Measurements from ENCODE around the gene MAP3K1. TPM values are rescaled to one million over a fixed set of nuclear protein-coding genes. Genes with fewer than 3 reads are reported as not detected.

Gene MAP3K1
- total RNA-seq, 4 donors from 2014 or later = 19.4 to 26.3 (median 19.7) TPM

DNA sequence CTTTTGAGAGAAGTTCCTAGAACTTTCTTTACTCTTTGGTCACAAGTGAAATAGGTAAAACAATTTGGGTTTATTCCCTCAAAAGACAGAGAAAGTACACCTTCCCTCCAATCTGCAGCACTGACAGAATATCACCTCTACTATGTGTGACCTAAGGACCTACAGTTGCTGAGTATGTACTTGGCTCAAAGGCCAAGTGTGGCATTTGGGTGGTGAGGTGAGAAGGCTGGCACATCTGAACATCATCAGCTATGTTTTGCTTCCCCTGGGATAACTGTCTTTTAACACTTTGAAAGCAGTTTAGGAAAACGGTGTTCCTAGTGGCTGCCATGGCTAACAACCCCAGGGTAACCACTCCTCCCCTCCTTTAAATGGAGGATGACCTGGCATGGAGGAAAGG lies 119.0 kb downstream of the MAP3K1 start:
- TF ChIP-seq, protein P1, sequence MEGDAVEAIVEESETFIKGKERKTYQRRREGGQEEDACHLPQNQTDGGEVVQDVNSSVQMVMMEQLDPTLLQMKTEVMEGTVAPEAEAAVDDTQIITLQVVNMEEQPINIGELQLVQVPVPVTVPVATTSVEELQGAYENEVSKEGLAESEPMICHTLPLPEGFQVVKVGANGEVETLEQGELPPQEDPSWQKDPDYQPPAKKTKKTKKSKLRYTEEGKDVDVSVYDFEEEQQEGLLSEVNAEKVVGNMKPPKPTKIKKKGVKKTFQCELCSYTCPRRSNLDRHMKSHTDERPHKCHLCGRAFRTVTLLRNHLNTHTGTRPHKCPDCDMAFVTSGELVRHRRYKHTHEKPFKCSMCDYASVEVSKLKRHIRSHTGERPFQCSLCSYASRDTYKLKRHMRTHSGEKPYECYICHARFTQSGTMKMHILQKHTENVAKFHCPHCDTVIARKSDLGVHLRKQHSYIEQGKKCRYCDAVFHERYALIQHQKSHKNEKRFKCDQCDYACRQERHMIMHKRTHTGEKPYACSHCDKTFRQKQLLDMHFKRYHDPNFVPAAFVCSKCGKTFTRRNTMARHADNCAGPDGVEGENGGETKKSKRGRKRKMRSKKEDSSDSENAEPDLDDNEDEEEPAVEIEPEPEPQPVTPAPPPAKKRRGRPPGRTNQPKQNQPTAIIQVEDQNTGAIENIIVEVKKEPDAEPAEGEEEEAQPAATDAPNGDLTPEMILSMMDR (IDR thresholded peaks at IDR 0.05; ENCODE audit: low read depth) = no peak

- TF ChIP-seq, protein P1 (IDR thresholded peaks at IDR 0.05; ENCODE audit: low read depth) = no peak
Observed at GRCh38 chr5:56938858-56939257, 123.5 kb downstream of the MAP3K1 start.

GRCh38 chr5:56941981-56942380 lies 126.6 kb downstream of the MAP3K1 start:
- TF ChIP-seq, protein P1 (IDR thresholded peaks at IDR 0.05; ENCODE audit: low read depth) = no peak

Other genes with a start within 250 kb of the MAP3K1 start
- gene SETD9, start 94.0 kb downstream of the MAP3K1 start, total RNA-seq = 10 to 100 TPM; 11.0 to 26.1 (median 19.6) TPM
- 10 to 100 TPM; 14.3 to 22.8 (median 19.5) TPM for gene MIER3, start 136.6 kb downstream of the MAP3K1 start, total RNA-seq

All from subcutaneous adipose tissue (tissue), 4 donors.